GM19025 (cell line): Measurements from ENCODE around the gene SUSD3.
"Not testable (repeated sequence)": the region's sequence is repeated elsewhere in the genome, so short reads cannot be mapped to it uniquely, and the experiment has no call there.

ENCODE experiments used
- ATAC-seq: cut with Tn5 transposase; IDR thresholded peaks from one replicate; pipeline ENCODE4 v1.9.1; 2021; ENCODE audit warnings: mild to moderate bottlenecking, low read depth, moderate library complexity; ENCODE audit not compliant: unreplicated experiment

The SUSD3 gene

DNA sequence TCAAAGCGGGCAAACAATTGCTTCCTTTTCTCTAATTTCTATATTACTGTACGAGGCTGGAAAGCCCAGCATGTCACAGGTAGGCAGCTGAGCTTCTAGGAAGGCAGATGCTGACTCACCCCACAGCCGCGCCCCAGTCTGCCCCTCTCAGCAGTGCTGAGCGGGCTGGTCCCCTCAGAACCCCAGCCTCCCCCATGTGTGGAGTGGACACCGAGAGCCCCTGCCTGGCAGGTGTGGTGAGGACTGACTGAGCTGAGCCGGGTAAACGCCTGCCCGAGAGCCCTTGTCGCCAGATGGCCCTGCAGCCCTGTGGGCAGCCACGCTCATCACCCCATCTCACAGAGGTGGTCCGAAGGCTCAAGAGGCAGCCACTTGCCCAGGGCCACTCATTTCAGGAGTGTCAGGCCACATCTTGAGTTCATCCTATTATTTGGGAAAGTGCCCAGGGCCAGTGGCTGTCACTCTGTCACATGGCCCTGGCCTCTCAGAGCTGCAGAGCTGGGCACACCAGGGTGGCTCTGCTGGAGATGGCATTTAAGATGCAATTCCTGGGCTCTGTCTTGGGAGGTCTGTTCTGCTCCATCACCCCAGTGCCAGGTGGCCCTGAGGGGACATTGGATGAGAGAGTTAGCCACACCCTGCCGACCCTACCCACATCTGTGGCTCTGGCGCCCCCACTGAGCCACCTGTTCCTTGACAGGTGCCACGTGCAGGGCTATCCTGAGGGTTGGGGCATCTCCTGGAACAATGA lies 50.0 kb downstream of the SUSD3 start:
- ATAC-seq = no peak

DNA sequence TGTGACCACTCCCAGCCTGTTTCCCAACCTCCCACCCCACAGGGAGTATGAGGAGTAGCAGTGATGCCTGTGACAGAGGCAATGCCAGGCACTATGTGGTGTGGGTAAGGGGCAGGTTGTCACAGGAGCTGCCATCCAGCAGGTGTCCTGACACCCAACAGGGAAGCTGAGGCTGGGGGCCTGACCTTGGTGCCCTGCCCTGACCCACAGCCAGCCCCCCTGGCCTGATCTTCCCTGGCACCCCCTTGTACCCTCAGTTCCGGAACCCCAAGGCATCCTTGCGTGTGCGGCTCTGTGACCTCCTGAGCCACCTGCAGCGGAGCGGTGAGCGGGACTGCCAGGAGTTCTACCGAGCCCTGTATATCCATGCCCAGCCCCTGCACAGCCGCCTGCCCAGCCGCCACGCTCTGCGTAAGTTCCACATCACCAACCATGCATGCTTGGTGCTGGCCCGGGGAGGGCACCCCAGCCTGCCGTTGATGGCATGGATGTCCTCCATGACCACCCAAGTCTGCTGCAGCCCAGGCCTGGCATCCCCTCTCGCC lies 51.9 kb downstream of the SUSD3 start:
- ATAC-seq = no peak

DNA sequence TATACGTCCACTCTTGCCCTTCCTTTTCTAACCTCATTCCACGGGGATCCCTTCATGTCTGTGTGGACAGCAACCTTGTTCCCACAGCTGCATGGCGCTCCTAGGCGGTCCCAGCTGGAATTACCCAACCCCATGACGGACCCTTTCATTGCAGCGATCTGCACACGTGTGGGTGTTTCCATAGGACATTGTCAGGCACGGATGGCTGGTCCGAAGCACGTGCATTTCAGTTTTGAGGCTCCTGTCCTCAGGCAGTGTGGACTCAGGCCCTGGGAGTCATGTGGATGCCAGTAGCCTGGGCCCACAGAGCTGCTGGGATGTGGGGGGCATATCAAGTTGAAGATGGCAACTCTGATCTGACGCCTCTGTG lies 52.5 kb downstream of the SUSD3 start:
- no peak for ATAC-seq

DNA sequence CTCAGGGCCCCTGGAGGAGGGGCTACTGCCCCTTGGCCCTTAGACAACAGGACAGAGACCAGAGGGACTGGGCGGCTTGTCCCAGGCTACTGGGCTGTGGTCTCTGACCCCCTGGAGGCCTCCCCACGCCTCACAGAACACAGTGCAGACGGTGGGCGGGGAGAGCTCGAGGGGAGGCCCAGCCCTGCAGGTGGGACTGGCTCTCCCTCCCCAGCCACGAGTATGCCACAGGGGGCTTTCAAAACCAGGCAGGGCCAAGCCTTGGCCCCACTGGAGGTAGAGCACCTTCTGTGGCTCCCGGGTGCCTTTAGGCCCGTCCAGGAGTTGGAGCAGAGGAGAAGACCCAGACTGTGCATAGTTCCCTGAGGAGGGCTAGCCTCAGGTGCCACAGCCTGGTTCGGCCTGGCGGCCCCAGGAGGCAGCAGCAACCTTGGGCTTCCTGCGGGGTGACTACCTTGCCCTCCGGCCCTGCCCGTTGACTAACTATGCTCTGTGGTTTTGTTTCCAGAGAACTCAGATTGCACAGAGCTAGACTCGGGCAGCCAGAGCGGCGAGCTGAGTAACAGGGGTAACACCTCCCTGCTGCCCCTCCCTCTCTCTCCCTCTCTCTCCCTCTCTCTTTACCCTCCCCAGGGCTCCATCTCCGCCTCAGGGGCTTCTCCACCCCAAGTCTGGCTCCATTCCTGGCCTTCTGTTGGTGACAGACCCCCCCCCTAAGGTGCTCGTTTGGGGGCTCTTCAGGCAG lies 53.0 kb downstream of the SUSD3 start:
- no peak for ATAC-seq

DNA sequence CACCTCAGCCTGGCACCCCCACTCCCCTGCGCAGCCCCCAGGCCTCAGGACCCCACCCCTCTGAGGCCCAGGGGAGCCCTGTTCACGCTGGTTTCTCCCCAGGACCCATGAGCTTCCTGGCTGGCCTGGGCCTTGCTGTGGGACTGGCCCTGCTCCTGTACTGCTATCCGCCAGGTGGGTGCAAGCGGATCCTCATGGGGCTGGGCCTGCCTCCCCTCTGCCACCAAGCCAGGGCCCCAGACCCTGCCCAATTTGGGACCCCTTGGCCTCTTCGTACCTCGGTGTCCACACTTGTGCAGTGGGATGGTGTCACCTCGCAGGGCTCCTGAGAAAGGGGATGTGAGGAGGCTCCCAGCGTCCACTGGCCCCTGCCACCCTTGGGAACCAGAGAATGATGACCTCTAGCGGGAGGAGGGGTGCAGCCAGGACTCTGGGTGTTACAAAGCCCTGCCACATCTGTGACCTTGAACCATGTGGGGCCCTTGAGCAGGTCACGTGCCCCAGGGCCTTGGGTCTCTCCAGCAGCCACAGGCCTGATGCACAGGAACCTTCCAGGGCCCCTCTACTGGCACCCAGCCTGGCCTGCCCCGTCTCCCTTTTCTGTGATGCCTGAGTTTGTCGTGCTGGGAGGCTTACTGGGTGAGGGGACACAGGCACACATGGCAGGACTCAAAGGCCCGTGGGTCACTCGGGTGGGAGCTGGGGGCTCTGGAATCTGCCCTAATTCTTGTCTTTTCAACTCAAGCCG lies 53.8 kb downstream of the SUSD3 start:
- no peak for ATAC-seq

GRCh38 chr9:93112864-93113389 lies 54.4 kb downstream of the SUSD3 start:
- no peak for ATAC-seq

- ATAC-seq = no peak
Observed at GRCh38 chr9:93114169-93114983, 55.9 kb downstream of the SUSD3 start.

DNA sequence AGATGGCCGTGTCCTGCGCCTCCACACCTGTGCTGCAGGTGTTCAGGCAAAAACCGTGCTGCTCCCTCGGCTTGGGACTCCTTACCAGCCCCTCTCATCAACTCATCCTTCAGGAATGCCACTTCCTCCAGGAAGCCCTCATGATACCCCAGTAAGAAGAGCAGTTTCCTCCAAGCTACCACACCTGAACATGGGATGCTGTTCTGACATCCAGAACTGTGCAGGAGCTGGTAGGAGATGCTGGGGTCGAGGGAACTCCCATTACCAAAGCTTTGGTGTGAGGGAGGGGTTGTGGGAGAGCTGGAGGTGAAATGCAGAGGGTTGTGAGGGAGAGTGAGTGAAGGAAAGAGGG lies 56.5 kb downstream of the SUSD3 start:
- ATAC-seq = no peak

GRCh38 chr9:93115486-93116071 lies 57.1 kb downstream of the SUSD3 start:
- ATAC-seq = no peak

DNA sequence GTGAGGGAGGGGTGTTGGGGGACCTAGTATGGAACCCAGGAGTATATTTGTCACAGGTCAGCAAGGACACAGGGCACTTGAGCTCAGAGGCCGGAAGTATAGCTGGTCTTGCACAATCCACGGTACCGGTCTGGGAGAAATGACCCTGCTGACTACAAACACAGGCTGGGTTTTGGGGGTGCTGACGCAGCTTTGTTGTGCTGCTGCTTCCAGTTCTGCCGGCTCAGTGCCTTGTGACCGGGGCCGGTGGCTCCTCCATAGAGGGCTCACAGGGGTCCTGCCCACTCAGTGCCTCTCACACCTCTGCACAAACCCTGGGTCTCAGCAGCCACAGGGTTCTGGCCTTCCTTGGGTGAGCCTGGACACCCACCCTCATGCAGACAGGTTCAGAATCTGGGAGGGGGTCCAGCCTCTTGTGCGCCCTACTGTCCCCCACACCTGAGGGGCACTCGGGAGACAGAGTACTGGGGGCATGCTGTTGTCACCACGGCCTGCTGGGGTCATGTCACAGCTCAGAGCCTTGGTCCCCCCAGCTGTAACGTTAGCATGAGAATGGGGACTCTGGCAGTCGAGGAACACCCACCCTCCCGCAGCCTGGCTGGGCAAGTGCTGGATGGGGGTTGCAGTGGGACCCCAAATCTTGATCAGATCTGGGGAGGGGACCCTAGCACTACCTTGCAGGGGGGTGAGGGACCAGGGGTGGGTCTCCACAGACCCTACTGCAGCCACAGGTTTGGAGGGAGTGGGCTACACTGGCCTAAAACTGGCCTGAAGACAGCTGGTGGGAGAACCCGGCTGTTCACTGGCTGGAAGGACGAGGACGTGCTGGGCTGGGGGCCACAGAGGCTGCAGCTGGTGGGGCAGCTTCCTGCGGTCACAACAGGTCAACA lies 57.8 kb downstream of the SUSD3 start:
- ATAC-seq = no peak

DNA sequence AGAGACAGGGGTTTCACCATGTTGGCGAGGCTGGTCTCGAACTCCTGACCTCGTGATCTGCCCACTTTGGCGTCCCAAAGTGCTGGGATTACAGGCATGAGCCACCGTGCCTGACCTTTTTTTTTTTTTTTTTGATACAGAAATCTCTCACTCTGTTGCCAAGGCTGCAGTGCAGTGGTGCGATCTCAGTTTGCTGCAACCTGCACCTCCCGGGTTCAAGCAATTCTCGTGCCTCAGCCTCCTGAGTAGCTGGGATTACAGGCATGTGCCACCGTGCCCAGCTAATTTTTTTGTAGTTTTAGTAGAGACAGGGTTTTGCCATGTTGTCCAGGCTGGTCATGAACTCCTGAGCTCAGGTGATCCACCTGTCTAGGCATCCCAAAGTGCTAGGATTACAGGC lies 59.0 kb downstream of the SUSD3 start:
- not testable (repeated sequence) for ATAC-seq

GRCh38 chr9:93117924-93118862 lies 59.7 kb downstream of the SUSD3 start:
- no peak for ATAC-seq

DNA sequence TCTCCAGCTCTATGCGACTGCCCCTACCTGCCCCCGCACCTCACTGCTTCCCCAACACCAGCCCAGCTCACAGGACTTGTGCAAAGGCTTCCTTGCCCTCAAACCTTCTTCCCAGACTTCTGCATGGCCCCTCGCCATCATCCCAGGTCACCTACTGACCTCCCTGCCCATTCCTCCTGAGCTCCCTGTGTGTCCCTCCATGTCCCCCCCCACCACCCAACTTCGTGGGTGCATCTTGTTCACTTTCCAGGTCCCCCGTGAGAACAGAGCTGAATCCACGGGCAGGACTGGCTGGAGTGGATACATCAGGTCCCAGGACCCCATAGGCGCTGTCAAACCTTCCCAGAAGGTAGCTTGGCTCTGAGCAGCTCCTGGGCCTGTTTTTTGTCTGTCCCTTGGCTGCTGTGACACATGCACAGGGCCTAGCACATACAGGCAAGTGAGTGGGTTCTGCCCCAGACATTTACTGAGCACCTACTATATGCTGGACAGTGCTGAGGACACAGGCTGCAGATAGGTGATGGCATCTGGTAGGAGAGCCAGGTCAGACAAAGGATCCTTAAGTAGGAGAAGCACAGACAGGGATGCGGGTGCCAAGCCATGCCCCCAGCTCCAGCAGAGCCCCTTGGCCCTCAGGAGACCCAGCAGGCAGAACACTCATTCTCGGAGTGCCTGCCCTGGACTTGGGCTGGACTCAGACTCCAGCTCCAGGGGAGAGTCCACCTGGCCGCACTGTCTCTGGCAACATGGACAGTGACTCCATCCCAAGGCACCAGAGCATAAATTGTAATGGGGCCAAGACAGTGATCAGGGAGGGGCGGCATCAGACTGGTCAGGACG lies 60.6 kb downstream of the SUSD3 start:
- no peak for ATAC-seq

- ATAC-seq = no peak
Observed at GRCh38 chr9:93119703-93119952, 61.1 kb downstream of the SUSD3 start.

DNA sequence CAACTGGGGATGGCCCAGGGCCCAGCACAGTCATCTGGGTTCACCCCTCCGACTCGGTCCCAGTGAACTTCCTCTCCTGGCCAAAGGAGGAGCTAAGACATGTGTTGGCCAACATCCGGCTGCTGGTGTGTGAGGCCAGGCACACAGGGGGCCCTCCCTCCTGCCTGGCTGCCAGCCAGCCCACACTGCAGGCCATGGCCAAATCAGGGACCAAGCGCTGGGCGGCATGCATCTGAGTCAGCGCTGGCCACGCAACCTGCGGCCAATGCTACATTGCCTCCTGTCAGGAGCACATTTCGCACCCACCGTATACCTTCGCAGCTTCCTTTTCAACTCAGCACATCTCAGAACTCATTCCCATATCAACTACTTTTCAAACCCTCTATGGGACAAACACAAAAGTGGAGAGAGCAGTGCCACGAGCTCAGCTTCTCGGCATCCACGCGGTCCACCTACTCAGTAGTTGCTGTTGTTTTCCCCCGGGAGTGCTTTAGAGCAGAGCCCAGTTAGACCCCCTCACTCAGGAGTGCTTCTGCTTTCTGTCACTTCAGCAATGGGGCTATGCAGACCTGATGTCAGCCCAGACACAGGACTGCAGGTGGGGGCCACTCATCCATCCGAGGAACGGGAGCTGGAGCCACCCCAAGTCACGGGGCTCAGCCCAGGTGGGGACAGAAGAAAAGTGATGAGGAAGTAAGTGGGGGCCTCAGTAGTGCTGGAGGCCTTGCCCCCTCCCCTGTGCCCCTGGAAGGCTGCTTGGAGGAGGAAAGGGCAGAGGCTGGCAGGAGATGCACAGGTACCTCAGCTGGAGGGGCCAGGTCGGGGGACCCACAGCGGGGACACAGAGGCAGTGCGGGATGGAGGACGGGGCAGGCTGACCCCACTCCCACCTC lies 61.7 kb downstream of the SUSD3 start:
- peak; percentile 93 for ATAC-seq

GRCh38 chr9:93120846-93121315 lies 62.4 kb downstream of the SUSD3 start:
- ATAC-seq = no peak
